ENCODE results near the gene KMT2C. TPM values are rescaled to one million over a fixed set of nuclear protein-coding genes. Genes with fewer than 3 reads are reported as not detected.

KMT2C gene
- total and polyA plus RNA-seq, 2 of the 8 experiments (the other 6 are each of a cell fraction or from before 2014, with no cell fraction given) = 9.1 to 40.8 TPM

DNA sequence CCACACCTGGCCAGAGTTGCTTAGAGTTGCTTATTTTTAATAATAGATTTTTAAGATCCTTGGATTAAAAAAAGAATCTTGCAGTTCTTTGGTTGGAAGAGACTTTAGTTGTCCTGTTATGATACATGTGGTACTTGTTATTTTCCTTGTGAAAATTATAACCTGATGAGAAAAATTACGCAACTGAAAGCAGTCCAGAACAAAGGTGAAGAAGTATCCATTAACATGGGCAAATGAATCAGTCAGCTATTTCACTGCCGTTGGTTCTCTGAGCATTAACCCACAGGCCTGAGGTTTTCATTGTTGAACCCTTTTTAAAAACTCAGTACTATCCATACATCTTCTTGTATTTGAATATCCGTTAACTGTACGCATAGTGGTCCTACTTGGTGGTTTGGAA lies 342.1 kb downstream of the KMT2C start:
- Histone ChIP-seq H3K79me2 (ENCODE audit: control insufficient read depth in 1 of 2, insufficient read depth in 2 of 2, low read length in 2 of 2) (peaks cover 0 to 2% of the 10 kb centered on the region in 2 experiments; a peak in 1 of 4 replicates), H4K20me1 (replicated peaks in 1 of 2; ENCODE audit: control insufficient read depth in 1 of 2, insufficient read depth in 2 of 2, low read length in 2 of 2) (peaks cover 0 to 2% of the 10 kb centered on the region in 2 experiments)

More for the DNA sequence above, 342.1 kb downstream of the KMT2C start:
- H3K23ac ChIP-seq (ENCODE audit: insufficient read length) = no peak overlapping the region
- no peak overlapping the region for H3K4me3 ChIP-seq (ENCODE audit: extremely low read depth in 1 of 4, insufficient read depth in 2 of 4, low read depth in 3 of 4, low read length in 4 of 4)
- WGBS, 2 experiments (ENCODE audit: extremely low coverage in 1 of 2, insufficient coverage in 1 of 2, insufficient read length in 1 of 2, insufficient replicate concordance in 2 of 2, low coverage in 1 of 2, low lambda C conversion rate in 2 of 2, missing lambda C conversion rate in 1 of 2) = 91% methylated on average over 4 of the region's 4 CpGs; no CpG with 5 or more reads in 1 of the 2 experiments
- no peak overlapping the region for H4K91ac ChIP-seq (replicated peaks; ENCODE audit: insufficient read length, low read length)
- H2BK15ac ChIP-seq (ENCODE audit: low read length) = no peak overlapping the region
- H3K36me3 ChIP-seq (ENCODE audit: control insufficient read depth in 2 of 4, insufficient read depth in 4 of 4, low read length in 3 of 4) = peaks cover 0 to 5% (median 0%) of the 10 kb centered on the region in 4 experiments; a peak in 2 of 8 replicates
- ChIA-PET CTCF (ENCODE audit: partially characterized antibody) (interaction anchor here (0.6 kb wide), 1 partner anchor 17 kb away, joined by 3 read pairs; no protein-coding TSS in a partner anchor), POLR2A (ENCODE audit: partially characterized antibody) (no interaction called here)
- H3K9ac ChIP-seq (replicated peaks in 1 of 4; ENCODE audit: extremely low read depth in 1 of 4, low read depth in 3 of 4, low read length in 3 of 4) = no peak overlapping the region
- FAIRE-seq = no peak
- no peak overlapping the region for H2BK5ac ChIP-seq (ENCODE audit: low read depth, low read length)
- no peaks in the 10 kb centered on the region for H3K79me1 ChIP-seq (ENCODE audit: low read depth, low read length)
- no peak overlapping the region for H3K56ac ChIP-seq (replicated peaks; ENCODE audit: insufficient read length, low read depth, low read length)
- no peaks in the 10 kb centered on the region for H3K23me2 ChIP-seq (ENCODE audit: low read depth, low read length)
- H3K27me3 ChIP-seq (replicated peaks in 1 of 4; ENCODE audit: control insufficient read depth in 3 of 4, extremely low read depth in 1 of 4, insufficient read depth in 3 of 4, low read length in 3 of 4) = no peaks in the 10 kb centered on the region
- DNase-seq (ENCODE audit: low read depth in 1 of 2, low spot score in 2 of 2) = no peak
- no peak overlapping the region for H3K4me2 ChIP-seq (ENCODE audit: insufficient read depth in 1 of 2, low read depth in 2 of 2, low read length in 2 of 2)
- no peak overlapping the region for H4K8ac ChIP-seq (ENCODE audit: extremely low read depth, insufficient read depth, low read length)
- no peak overlapping the region for H3K18ac ChIP-seq (ENCODE audit: extremely low read depth, low read length)
- no peak overlapping the region for H3K4ac ChIP-seq (replicated peaks; ENCODE audit: insufficient read length, low read depth, low read length)
- H3K27ac ChIP-seq (ENCODE audit: low read depth, low read length) = no peak overlapping the region
- peaks cover 0 to 5% of the 10 kb centered on the region in 2 experiments; a peak in 1 of 4 replicates for H3K9me3 ChIP-seq (ENCODE audit: insufficient read depth in 2 of 2, low read depth in 1 of 2, low read length in 1 of 2)
- TF ChIP-seq FOSL1 (IDR thresholded peaks at IDR 0.05; ENCODE audit: insufficient read depth, low read depth, low read length) (no peak), TEAD4 (IDR thresholded peaks at IDR 0.05; ENCODE audit: low read depth, low read length) (no peak), SAP30 (IDR thresholded peaks at IDR 0.05; ENCODE audit: insufficient read depth, insufficient replicate concordance, low read length) (no peak), POLR2AphosphoS5 (IDR thresholded peaks at IDR 0.05; ENCODE audit: low read depth, low read length) (no peak)
- TF ChIP-seq, protein P1, sequence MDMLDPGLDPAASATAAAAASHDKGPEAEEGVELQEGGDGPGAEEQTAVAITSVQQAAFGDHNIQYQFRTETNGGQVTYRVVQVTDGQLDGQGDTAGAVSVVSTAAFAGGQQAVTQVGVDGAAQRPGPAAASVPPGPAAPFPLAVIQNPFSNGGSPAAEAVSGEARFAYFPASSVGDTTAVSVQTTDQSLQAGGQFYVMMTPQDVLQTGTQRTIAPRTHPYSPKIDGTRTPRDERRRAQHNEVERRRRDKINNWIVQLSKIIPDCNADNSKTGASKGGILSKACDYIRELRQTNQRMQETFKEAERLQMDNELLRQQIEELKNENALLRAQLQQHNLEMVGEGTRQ (IDR thresholded peaks at IDR 0.05; ENCODE audit: low read length) = no peak
- H2BK120ac ChIP-seq (replicated peaks; ENCODE audit: low read depth, low read length) = no peak overlapping the region
- H2AFZ ChIP-seq (ENCODE audit: low read length) = no peak overlapping the region
- H2BK20ac ChIP-seq (ENCODE audit: low read length) = no peak overlapping the region
- no peak overlapping the region for H4K5ac ChIP-seq (ENCODE audit: insufficient read length, low read depth, low read length)
- no peak overlapping the region for H2AK5ac ChIP-seq (ENCODE audit: low read depth, low read length)
- peaks cover 0 to 2% (median 0%) of the 10 kb centered on the region in 4 experiments; a peak in 1 of 7 replicates for H3K4me1 ChIP-seq (replicated peaks in 1 of 4; ENCODE audit: control insufficient read depth in 3 of 4, insufficient read depth in 4 of 4, low read length in 3 of 4)
- no peak overlapping the region for H3K14ac ChIP-seq (ENCODE audit: insufficient read length)
- no peak overlapping the region for H2BK12ac ChIP-seq (ENCODE audit: low read depth, low read length)

Data from H1 (cell line).